Stimulated activated CD4-positive, alpha-beta T cell treated with anti-CD3 and anti-CD28 coated beads, Interleukin-2, amount 100 ng/mL, for 24 hours (primary cell): ENCODE data around the gene SMPD3.

Experiments used
- DNase-seq, 2 donors: peaks; one replicate each; pipeline ENCODE4 v3.0.0-alpha.2; 2020

Gene SMPD3

DNA sequence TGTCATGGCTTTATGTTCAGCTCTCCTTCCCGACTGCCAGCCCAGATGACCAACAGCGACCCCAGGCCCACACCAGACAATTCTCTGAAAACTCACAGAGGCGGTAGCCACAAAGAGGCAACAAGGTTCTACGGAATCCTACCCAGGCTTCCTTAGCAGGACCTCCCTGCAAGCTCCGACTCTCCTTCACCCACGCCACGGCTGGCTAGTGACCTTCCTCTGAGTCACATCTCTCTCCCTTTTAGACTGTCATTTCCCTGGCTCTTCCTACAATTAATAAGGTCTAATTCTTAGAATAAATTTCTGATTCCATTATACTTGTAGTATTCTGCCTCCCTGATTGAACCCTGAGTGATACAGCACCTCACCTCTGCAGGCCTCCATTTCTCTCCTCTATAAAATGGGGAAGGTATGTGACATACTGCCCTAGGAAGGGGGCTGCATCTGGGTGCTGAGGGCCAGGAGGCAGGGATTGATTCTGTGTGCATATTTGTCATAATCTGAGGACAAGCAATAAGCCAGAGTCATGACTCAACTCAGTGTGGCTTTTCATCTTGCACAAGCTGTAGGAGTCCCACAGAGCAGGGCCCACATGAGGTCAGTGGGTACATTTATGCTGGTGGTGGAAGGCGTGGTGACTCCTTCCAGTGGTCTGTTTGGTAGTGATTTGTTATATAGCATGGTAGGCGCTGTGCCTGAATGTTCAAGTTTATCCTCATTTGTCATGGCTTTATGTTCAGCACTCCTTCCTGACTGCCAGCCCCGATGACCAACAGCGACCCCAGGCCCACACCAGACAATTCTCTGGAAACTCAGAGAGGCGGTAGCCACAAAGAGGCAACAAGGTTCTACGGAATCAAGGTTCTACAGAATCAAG, 46.2 kb downstream of the SMPD3 start:
- no peak for DNase-seq

DNA sequence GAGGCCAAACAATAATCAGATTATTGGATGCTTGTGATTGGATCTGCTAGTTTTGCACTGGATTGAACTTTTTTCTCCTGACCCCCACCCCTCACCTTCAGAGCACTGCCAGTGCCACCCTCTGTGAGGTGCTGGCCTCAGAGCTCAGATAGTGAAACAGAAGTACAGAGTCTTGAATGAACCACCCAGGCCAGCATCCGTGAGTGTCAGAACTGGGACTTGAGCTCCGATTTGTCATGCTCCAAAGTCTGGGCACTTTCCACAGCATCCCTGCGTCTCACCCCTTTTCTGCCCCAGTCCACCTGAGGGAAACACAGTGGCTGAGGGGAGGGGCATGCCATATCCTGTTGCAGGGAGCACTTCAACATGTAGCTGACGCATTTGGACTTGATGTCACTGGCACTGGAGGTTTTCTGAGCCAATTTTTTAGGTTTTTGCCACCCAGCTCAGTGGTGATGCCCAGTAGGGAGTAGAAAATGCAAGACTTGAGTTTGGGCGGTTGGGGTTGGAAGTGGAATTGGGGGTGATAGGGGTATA, 47.3 kb downstream of the SMPD3 start:
- no peak for DNase-seq

DNA sequence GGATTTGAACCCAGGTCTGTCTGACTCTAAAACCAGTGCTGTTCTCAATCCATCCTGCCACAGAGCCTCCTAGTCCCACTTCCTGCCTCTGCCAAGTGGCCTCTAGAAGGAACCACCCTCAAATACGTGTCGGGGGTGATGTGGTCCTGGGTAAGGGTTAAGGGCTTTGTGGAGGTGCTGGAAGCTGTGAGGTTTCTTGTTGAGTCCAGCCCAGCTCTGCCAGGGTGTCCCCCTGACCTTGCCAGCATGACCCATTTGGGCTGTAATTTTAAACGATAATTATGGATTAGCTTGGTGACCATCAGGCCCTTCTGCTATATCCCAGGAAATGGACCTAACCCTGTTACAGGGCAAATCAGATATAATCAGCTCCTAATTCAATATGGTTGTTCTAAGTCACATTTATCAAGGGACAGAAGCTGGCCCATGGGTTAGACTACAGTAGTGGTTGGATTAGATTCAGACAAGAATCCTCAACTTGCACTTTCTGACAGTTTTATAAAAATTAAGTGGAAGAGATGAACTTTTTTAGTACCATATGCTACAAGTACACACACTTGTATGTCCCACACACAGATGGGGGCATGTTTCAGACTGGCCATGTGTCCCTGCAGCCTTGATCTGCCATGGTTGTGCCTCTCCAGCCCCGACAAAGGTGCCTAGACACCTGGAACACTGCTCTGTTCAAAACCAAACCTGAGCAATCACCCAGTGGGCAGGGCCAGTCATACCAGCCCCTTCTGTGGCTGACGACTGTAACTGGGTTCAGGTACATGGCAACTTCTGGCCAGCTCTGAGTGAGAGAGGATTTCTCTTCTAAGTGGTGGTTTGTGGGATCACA, 48.0 kb downstream of the SMPD3 start:
- DNase-seq, result no peak

DNA sequence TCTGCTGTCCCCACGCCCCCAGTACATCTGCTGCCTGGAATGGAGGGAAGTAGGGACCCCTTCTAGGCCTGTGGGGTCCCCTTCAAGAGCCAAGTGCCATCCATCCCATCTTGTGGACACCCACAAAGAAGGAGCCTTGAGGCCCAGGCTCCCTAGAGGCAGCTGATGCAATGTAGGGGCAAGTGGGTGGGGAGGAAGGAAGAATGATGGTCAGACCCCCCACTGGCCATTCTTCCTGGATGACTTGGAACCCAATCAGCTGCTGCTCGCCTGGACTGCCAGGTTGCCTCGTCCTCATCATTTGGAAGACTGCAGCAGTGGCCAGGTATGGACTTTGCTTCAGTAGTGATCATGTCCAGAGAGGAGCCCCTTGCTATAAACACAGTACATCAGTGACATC, 48.9 kb downstream of the SMPD3 start:
- no peak for DNase-seq

DNA sequence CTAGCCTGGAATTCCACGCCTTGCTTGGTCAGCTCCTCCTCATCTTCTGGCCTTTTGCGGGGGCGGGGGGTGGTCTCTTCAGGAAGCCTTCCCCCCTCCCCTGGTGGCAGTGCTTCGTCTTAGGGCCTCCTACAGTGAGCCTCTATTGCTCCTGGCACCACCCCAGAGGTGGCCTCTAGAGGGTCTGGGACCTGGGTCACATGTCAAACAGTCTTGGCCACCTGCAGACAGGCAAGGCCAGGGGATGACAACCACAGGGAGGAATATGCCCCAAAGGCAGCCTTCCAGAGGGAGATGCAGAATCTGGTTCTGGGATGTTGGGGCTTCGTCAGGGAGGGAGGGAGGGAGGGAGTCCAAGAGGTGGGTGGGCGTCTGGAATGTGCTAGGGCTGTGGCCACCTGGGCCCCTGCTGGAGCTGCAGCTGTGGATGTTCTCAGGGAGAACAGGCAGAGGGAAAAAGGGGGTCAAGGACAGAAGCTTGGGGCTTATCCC, 50.6 kb downstream of the SMPD3 start:
- no peak for DNase-seq

DNA sequence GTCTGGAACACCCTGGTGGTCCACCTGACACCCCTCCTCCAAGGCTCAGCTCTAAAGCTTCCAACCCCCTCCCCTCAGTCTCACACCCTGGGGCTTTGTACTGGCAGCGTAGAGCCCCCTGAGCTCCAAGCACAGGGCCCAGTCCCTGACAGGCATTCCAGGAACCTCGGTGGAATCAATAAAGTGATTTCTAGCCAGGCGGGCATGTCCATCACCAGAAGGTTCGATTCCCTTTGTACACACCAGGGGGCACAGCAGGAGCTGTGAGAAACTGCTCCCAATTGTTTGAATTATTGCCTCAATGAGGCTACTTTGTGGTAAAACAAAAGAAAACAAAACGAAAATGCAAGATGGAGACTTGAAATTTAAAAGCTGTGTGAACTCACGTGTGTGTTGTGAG, 51.8 kb downstream of the SMPD3 start:
- peak; percentile 52 to 60 for DNase-seq

DNA sequence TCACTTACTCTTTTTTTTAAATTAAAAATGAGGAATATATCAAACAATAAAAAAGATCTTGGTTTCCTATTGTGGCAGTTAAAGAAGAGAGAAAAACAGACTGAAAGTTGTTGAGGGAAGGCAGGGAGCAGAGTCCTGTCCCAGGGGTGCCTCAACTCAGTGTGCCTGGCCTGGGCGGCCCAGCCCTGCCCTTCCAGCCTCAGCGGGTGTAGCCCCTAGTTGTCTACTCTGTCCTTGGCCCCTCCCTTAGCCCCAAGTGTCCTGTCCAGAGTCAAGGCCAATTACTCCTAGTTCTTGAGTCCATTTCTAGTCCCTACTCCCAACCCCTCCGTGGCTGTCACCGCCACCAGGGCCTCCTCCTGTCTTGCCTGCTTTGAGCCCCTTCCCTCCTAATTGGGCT, 52.5 kb downstream of the SMPD3 start:
- DNase-seq, result no peak

DNA sequence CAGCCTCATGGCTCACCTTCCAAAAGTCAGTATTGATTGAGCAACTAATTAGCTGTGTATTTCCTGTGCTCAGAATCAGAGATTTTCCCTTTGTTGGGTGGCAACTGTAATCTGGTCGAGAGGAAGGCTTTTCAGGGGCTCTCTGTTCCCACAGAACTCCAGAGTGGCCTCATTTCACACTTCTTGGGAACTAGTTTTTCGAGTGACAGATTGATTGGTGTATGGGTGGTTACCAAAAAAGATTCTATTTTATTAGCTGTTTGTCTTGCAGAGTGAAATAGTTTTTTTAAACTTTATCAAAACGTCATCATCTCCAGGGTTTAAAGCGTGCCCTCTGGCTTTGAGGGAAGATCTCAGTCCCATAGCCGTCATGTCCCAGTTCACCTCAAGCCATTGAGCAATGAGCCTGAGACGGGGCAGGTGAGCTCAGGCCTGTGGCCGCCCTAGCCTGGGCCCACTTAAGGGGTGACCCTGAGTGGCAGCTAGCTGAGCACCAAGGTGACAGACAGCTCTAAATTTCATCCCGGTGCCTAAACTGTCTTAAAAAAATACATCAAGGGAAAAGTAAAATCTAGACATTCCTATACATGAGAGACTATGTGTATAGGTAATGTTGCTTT, 53.0 kb downstream of the SMPD3 start:
- DNase-seq, result no peak

DNA sequence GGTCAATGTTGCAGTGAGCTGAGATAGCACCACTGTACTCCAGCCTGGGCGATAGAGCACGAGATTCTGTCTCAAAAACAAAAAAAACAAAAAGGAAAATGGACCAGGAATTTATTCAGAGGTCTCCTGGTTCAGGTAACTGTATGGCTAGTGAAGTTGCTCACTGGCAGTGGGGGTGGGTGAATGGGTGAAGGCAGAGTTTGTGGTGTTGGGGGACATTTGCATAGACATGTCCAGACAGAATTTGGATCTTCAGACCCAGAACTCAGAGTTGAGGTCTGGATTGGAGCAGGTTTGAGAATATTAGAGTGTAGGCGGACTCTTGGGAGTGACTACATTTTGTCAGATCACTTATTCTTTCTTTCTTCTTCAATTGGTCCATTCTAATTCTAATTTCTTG, 55.0 kb downstream of the SMPD3 start:
- DNase-seq, result no peak

DNA sequence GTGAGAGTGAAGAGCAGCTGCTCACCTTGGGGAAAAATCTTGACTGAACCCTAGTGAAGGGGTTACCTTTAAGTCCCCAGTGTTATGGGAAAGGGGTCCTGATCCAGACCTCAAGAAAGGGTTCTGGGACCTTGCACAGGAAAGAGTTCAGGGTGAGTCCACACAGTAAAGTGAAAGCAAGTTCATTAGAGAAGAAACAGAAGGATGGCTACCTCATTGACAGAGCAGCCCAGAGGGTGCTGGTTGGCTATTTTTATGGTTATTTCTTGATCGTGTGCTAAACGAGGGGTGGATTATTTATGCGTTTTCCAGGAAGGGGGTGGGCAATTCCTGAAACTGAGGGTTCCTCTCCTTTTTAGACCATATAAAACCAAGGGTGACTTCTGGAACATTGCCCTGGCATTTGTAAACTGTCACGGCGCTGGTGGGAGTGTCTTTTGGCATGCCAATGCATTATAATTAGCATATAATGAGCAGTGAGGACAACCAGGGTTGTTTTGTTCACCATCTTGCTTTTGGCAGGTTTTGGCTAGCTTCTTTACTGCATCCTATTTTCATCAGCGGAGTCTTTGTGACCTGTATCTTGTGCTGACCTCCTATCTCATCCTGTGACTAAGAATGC, 58.4 kb downstream of the SMPD3 start:
- DNase-seq, result no peak

DNA sequence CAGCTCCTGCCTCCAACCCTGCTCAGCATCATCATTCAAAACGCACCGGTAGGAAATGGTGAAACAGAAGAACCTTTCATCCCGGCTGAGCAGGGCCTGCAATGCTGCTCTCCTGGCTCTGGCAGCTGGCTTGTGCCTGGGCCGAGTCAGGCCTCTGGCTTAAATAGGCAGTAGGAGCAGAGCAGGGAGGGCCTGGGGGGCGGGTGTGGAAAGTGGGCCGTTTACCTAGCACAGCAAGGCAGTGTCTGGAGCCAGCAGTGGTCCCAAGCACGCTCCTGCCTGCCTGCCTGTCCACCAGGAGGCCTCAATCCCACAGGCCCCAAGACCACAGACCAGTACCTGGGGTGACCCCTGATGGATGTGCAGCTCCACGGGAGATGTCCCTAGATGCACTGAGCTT, 59.3 kb downstream of the SMPD3 start:
- DNase-seq, result no peak

DNA sequence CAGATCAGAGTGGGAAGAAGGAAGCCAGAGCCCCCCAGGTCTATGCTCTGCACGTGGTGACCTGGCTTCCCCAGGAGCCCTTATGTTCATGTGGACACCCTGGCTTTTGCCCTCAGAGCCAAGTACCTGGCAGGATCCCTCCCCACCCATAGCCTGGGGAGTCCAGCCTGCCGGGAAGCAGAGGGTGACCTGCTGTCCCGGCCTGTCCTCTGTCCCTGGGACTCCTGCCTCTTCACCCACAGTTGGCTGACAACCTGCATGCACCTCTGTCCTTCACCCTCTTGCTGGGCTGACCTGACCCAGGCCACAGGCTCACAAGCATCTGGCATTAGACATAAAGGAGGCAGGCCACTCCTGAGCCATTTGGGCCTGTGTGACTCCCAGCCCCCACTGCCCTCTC, 60.2 kb downstream of the SMPD3 start:
- no peak for DNase-seq

DNA sequence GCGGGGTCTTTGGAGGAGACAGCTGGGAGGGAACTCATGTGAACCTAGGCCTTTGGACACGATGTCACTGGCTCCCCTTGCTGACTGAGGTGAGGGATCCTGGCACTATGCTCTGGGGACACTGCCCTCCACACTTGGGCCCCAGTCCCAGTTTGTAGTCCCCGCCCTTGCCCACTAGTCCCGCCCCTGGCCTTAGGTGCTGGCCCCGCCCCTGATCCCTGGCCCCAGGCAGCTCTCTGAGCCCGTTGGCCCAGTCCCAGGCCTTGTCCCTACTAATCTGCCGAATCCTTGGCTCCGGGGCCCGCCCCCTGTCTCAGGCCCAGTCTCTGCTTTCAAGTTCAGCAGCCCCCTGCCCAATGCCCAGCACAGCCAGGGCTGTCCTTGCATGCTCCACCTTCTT, 61.0 kb downstream of the SMPD3 start:
- DNase-seq, result no peak

DNA sequence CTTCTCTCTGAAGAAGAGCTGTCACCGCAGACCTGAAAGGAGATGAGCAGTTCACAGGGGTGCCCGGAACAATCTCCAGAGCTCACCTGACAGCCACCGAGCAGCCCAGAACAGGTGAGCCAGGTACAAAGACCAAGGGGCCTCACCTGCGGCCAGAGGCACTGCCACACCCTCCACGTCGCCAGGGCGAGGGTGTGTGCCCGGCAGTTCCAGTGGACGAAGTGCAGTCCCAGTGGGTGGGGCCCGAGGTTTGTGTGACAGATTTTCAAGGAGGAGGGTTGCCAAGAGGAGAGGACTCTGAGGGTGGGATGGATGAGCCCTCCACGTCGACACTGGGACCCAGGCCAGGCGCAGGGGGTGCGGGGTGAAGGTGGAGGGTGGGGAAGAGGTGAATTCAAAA, 61.7 kb downstream of the SMPD3 start:
- no peak for DNase-seq

DNA sequence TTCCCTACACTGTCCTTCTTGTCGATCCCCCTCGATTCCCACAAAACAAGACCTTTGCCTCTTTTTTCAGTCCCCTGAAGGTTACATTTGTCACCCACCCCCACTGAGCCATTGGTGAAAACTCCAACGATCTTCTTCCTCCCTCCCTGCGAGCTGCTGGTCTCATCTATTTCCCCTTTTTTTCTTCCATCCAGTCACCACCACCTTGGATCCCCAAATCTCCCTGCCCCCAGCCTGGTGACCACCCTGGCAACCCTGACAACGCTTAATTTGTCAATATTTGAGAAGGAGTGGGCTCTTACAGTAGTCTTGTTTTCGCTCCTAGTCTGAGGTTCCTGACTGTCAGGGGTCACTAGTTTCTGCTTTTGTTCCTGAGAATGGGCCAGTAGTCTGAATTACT, 62.9 kb downstream of the SMPD3 start:
- no peak for DNase-seq

DNA sequence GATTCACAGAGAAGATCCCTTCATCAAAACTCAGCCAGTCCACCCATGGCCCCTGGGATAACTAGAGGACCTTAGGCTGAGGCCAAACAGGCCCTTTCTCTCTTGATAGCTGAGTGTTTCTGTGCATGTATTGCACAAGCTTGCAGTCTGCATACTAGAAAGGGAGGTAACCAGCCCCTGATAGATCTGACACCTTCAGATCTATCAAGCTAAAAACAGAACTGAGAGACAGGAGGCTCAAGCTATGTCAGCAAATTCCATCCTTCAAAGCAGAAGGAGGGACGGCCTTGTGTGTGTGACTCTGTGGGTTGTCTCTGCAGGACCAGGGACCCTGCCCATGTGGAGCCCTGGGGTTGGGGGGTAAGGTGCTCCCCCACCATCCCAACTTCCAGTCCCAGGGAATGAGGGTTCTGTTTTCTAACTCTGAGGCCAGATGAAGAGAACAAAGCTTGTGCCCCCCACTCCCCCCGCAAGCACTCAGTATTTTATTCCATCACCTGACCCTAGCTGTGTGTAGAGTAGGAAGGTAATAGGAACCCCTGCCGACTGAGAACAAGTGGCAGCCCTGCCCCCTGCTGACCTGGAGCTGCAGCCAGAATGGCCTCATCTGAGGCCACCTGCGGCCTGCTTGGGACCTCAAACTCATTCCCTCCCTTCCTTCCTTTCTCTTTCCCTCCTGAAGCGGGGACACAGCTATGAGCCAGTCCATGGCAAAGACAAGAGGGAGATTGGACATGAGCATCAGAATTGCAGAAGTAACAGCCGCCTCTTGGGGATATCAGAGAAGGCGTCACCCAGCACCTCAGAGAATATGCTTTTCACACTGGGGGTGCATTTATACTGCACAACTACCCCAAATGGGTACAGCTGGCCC, 63.8 kb downstream of the SMPD3 start:
- DNase-seq, result no peak

DNA sequence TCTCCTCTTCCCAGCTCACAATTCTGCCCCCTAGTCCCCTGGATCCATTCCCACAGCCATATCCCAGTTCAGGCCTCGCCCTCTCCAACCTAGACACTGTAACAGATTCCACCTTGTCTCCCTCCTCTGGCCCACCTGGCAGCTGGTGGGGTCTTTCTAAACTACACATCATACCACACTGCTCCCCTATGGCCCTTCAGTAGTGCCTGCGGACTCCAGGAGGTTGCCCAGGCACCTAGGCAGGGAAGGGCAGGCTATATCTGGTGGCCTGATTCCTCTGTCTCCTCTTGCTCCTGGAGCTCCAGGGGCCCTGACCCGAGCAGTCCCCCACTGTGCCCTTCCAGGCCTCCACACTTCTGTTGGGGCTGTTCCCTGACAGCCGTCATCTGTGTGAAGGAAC, 64.5 kb downstream of the SMPD3 start:
- no peak for DNase-seq

DNA sequence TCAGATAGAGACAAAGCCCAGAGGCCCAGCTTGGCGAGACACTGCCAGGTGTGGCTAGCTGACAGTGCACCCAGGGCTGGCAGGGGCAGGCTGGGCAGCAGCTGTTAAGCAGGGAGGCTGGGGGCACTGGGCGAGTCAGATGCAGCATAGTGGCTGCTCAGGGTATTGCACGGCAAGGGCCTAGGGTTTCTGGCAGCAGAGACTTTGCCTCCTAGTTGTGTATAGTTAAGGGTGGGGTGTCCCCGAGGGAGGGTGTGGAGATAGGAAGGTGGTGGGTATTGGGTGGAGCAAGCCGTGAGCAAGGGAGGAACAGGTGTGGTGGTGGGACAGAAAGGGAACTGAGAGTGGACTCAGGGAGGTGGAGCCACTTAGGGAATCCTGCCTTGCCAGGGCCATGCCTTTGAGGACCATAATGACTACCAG, 66.0 kb downstream of the SMPD3 start:
- no peak for DNase-seq

DNA sequence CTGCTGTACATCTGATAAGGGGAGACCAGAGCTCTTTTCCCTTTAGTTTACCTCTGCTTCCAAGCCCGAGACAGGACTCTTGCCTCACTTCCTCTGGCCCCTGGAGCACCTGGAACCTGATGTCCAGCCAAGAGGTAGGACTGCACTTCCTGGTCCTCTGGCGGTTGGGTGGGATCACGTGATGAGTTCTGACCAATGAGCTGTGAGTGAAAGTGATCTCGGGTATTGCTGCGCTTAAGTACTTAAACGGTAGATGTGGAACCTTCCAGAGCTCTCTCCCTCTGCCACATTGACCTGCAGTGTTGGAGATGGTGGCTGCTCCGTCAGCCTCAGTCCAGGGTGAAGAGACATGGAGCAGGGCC, 67.0 kb downstream of the SMPD3 start:
- no peak for DNase-seq

DNA sequence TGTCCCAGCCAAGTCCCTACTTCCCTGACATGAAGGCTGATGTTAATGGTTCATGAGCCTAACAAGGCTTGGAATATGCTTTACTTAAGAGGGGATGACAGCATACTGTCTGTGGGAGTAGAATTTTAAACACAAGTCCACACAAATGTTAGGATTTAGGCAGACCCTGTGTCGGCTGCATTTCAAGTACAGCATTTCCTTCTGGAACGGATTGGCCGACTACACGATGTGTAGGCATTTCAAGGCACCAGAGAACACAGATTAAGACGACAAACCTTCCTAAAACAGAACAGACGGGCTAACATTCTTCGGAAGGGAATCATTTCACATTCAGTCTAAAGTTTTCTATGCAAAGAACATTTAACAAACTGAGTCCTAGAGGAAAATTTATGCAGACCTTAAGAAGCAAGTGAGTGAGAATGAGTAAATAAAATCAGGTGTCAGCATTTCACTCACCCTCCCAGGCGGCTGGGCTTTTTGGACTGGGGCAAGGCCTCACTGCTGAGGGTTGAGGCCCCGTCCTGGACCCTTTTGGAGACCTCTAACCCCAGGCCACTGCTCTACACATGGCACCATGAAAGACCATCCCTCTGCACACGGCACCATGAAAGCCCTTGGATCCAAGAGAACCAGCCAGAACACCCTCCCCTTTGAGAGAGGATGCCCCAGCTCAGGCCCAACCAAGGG, 67.5 kb downstream of the SMPD3 start:
- DNase-seq, result no peak

DNA sequence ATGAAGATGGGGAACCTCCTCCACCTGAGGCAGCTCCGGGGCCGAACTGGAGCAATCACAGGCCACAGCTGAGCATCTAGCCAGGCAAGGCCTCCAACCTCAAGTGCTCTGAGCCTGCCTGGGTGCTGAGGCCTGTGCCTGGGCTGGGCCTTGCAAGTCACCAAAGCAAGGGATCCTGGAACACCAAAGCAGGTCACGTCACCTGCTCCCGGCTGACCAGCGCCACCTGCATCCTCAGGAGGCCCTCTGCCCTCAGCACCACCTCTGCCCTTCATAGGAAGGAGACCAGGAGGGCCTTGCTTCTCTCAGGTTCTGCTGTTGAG, 68.0 kb downstream of the SMPD3 start:
- no peak for DNase-seq
